Stimulated activated CD8-positive, alpha-beta memory T cell treated with anti-CD3 and anti-CD28 coated beads, Interleukin-7, amount 100 ng/mL, for 24 hours (primary cell): ENCODE measurements around the gene FANCL.
"Not testable (repeated sequence)": the region's sequence is repeated elsewhere in the genome, so short reads cannot be mapped to it uniquely, and the experiment has no call there.

ENCODE experiments used
- DNase-seq: peaks from one replicate; pipeline ENCODE4 v3.0.0-alpha.2; 2020; ENCODE audit warnings: low read depth

Gene FANCL

GRCh38 chr2:58140508-58141072 lies 100.5 kb downstream of the FANCL start:
- DNase-seq: no peak

- DNase-seq: no peak
Measured at GRCh38 chr2:58138396-58139030, 102.6 kb downstream of the FANCL start.

- DNase-seq: no peak
Measured at GRCh38 chr2:58137856-58138255, 103.3 kb downstream of the FANCL start.

DNA sequence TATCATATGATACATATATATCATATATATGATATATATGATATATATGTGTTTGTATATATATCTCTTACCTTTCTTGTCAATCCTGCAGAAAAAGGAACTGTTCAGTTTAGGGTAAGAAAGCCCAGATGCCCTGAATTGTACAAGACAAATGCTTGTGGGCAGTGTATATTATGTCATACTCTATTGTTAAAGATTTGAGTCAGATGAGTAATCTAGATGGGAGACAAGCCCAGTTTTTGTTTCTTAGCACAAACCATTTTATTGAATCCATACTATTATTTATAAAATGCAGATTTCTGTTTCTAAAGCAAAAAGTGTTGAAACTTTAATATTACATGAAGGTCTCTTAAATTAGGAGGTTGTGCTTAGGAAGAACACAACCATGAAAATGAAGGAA lies 103.9 kb downstream of the FANCL start:
- DNase-seq: no peak

- DNase-seq: no peak
Measured at GRCh38 chr2:58135861-58136260, 105.3 kb downstream of the FANCL start.

GRCh38 chr2:58133395-58133794 lies 107.7 kb downstream of the FANCL start:
- DNase-seq: no peak

DNA sequence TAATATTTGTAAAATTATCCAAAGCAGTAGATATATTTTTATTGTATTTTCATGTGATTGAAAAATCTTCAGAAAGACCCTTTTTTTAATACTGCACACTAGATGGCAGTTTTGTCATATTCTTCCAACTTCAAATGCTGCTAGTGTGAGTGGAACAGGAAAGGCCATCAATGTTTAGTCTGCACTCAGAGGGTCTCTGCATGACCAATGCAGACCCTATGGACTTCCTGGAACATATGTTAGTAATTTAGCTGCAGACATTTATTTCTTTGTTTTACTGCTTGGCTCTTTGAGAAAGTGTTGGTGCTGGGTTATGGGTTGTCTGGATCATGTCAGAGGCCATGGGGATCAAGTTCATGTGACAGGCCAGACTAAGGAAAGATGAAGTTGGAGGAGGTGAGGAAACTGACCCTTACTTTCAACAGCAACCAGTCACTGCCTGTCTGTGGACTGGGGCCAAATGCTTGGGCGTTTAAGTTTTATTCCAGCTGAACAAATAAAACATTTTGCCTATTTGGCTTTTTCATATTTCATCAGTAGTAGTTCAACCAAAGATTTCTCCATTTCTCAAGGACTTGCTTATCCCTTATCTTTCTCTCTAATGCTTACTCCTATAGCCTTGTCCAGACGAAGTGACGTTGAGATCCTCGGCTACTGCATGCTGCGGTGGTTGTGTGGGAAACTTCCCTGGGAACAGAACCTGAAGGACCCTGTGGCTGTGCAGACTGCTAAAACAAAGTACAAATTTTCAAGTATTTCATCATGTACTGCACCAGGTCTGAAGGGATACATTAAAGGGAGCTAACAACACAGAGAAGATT lies 109.7 kb downstream of the FANCL start:
- DNase-seq: no peak

- DNase-seq: no peak
Measured at GRCh38 chr2:58130238-58130637, 110.9 kb downstream of the FANCL start.

DNA sequence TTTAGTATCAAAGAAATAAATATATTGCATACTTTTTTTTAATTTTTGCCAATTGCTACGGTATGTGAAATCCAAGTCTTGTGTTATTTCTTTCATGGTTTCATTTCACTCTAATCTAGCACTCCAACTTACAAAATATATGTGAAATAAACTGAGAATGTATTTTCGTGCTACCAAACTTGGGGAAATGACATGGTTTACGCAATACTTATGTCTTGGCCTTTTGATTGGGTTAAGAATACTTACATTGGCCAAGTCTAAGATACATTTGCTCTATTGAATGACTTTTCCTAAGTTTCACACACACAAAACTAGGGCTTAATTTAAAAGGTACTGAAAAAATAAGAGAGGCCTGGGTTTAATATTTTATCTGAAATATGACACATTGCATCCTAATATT lies 114.0 kb downstream of the FANCL start:
- DNase-seq: no peak

DNA sequence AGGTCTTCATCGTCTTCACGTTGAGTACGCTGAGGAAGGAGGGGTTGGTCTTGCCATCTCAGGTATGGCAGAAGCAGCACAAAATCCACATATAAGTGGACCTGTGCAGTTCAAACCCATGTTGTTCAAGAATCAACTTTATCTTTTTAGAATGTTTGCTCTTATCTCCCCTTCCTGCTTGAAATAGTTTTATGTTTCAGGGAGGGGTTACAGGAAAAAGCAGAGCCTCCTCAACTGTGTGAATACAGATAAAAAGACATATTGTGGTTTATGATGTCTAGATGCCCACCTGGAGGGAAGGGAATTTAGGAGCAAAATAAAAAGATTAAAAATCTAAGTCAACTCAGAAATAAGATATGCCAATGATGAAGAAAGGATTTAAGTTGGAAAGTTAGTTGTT lies 118.6 kb downstream of the FANCL start:
- DNase-seq: no peak

DNA sequence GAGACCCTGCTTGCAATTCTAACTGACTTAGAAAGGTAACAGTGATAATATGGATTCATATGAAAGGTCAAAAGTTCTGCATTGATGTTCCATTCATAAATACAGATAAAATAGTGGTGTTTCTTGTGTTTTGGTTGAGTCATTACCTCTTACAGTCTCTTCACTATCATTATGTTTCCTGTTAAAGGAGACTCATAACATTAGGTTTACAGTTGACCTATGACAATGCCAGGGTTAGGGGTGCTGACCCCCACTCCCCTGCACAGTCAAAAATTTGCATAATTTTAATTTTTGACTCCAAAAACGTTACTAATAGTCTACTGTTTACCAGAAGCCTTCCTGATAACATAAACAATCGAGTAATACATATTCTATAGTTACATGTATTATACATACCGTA lies 119.1 kb downstream of the FANCL start:
- DNase-seq: no peak

- DNase-seq: no peak
Measured at GRCh38 chr2:58120626-58121229, 120.4 kb downstream of the FANCL start.

GRCh38 chr2:58113563-58113962 lies 127.6 kb downstream of the FANCL start:
- DNase-seq: not testable (repeated sequence)

DNA sequence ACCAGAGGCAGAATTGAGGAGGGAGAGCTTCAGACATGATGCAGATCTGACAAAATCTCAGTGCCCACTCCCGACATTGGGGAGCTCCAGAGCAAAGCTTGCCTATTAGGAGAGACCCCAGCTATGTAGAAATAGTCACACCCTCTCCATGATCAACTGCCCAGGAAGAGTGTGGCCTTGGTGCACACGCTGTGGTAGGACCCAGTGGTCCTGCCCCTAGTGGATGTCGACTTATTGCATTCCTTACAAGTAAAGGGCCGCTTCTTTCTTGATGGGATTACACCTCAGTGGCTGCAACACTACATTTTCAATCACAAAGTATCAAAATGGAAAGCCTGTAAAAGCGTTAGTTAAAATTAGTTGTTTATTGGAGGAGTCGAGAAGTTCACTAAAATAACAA lies 130.4 kb downstream of the FANCL start:
- DNase-seq: no peak

GRCh38 chr2:58109481-58109880 lies 131.6 kb downstream of the FANCL start:
- DNase-seq: no peak
